KMS-11 (cell line): ENCODE results near the gene BTBD9.

Experiments used
- H2AFZ ChIP-seq: fragments of 200-600 bp; sonication (generic); 2 replicates; pipeline ENCODE4 v1.6.1; 2016; ENCODE audit warnings: antibody characterized with exemption, mixed run types, low read depth
- H3K27ac ChIP-seq: fragments of 200-600 bp; sonication (generic); 2 replicates; pipeline ENCODE4 v1.6.1; 2016; ENCODE audit warnings: mild to moderate bottlenecking, mixed run types
- H3K27me3 ChIP-seq: fragments of 200-600 bp; sonication (generic); 2 replicates; pipeline ENCODE4 v1.6.1; 2017; ENCODE audit warnings: mild to moderate bottlenecking, low read depth, mixed run types, moderate library complexity; ENCODE audit not compliant: insufficient read depth
- H3K36me3 ChIP-seq: fragments of 200-600 bp; sonication (generic); 2 replicates; pipeline ENCODE4 v1.6.1; 2017; ENCODE audit warnings: mild to moderate bottlenecking, mixed run types; ENCODE audit not compliant: insufficient read depth
- H3K4me1 ChIP-seq: fragments of 200-600 bp; sonication (generic); 2 replicates; pipeline ENCODE4 v1.6.1; 2016; ENCODE audit warnings: mild to moderate bottlenecking, low read depth, mixed run types; ENCODE audit not compliant: poor library complexity, severe bottlenecking
- H3K4me2 ChIP-seq: fragments of 200-600 bp; sonication (generic); 2 replicates; pipeline ENCODE4 v1.7.0; 2016; ENCODE audit warnings: mild to moderate bottlenecking, mixed run types
- H3K4me3 ChIP-seq: fragments of 200-600 bp; sonication (generic); IDR thresholded peaks from 2 replicates; pipeline ENCODE4 v1.6.1; 2017; ENCODE audit warnings: low read depth, low read length, mixed read lengths; ENCODE audit not compliant: insufficient read depth
- H3K79me2 ChIP-seq: fragments of 200-600 bp; sonication (generic); 2 replicates; pipeline ENCODE4 v1.6.1; 2016; ENCODE audit warnings: low read depth, mixed run types; ENCODE audit not compliant: insufficient read depth
- H3K9ac ChIP-seq: fragments of 200-600 bp; sonication (generic); 2 replicates; pipeline ENCODE4 v1.6.1; 2016; ENCODE audit warnings: mild to moderate bottlenecking, mixed run types
- H4K20me1 ChIP-seq: fragments of 200-600 bp; sonication (generic); 2 replicates; pipeline ENCODE4 v1.6.1; 2016; ENCODE audit warnings: mild to moderate bottlenecking, mixed run types; ENCODE audit not compliant: insufficient read depth
- TF ChIP-seq, protein P1 (sequence below): fragments of 200-600 bp; sonication (generic); conservative IDR thresholded peaks from 2 replicates; pipeline ENCODE4 v1.6.1; 2017; ENCODE audit warnings: low read depth, mild to moderate bottlenecking, antibody characterized with exemption, low read length, moderate library complexity, mixed read lengths

Gene BTBD9

DNA sequence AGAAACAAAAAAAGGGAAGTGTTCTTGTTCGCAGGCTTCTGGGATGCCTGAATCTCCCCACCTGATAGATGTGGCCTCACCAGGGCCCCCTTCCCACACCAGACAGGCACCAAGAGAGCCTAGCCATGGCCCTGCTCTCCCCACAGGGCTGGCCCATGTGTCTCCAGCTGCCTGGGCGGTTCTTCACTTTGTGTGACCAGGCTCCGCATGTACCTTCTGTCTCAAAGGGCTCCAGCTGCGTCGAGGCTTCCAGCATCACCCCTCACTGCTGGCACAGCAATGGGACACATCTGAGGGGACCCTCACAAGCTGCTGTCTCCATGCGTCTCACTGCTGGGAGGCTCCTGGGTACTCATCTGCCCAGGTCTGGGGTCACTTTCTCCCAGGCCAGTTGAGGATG is 457.3 kb downstream of the BTBD9 start:
- no peak overlapping the region for H3K4me2 ChIP-seq
- no peak overlapping the region for H3K9ac ChIP-seq
- H3K4me3 ChIP-seq, result no peak overlapping the region
- H3K79me2 ChIP-seq, result no peaks in the 10 kb centered on the region
- H3K4me1 ChIP-seq, result no peaks in the 10 kb centered on the region
- no peaks in the 10 kb centered on the region for H3K36me3 ChIP-seq
- H3K27me3 ChIP-seq, result no peaks in the 10 kb centered on the region
- H2AFZ ChIP-seq, result no peak overlapping the region
- TF ChIP-seq, protein P1, sequence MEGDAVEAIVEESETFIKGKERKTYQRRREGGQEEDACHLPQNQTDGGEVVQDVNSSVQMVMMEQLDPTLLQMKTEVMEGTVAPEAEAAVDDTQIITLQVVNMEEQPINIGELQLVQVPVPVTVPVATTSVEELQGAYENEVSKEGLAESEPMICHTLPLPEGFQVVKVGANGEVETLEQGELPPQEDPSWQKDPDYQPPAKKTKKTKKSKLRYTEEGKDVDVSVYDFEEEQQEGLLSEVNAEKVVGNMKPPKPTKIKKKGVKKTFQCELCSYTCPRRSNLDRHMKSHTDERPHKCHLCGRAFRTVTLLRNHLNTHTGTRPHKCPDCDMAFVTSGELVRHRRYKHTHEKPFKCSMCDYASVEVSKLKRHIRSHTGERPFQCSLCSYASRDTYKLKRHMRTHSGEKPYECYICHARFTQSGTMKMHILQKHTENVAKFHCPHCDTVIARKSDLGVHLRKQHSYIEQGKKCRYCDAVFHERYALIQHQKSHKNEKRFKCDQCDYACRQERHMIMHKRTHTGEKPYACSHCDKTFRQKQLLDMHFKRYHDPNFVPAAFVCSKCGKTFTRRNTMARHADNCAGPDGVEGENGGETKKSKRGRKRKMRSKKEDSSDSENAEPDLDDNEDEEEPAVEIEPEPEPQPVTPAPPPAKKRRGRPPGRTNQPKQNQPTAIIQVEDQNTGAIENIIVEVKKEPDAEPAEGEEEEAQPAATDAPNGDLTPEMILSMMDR, result no peak
- no peaks in the 10 kb centered on the region for H4K20me1 ChIP-seq
- H3K27ac ChIP-seq, result no peak overlapping the region

DNA sequence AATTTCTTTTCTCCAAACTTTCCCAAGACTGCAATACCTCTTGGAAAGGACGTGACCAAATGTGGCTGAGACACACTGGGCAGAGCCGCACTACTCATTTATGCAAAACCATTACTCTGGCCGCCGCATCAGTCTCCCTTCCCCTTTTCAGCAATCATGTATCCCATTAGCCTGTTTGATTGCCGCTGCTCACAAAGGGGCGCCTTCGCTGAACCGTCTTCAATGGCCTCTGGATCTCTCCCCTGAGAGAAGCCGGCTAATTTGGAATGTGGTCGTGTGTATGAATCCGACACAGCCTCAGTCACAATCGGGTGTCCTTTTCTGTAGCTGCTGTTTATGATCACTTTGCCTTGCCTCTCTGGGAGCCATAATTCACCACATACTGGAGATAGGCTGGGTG is 459.1 kb downstream of the BTBD9 start:
- Histone ChIP-seq H3K36me3 (no peaks in the 10 kb centered on the region), H3K27me3 (no peaks in the 10 kb centered on the region), H3K4me1 (no peaks in the 10 kb centered on the region), H3K4me2 (no peak overlapping the region), H3K27ac (no peak overlapping the region), H3K79me2 (no peaks in the 10 kb centered on the region), H3K4me3 (no peak overlapping the region), H3K9ac (no peak overlapping the region), H4K20me1 (no peaks in the 10 kb centered on the region), H2AFZ (no peak overlapping the region)
- TF ChIP-seq, protein P1, result no peak

DNA sequence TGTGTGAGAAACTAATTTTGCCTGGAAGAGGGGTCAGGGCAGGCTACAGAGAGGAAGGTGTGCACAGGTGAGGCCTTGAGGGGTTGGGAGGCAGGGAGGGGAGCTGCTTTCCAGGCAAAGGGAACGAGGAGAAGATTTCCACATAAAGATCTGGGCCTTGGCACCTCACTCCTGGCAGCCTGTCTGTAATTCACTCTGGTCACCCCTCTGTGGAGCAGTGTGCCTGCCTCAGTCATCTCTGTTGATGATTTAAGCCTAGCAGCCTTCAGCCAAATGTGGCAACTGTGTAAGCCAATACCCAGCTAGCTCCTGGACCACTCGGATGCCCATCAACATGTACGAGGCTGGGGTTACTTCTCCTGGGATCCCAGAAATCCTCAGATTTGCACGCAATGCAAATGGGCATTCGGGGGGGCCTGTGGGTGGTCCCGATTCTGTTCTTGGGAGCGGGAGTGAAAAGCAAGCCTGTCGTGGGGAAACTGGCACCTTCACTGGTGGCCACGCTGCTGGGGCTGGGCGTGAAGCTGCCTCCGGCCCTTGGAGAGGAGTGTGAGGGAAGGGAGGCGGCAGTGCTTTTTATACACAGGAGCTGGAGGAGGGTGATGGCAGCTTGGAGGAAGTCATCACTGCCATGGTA is 459.8 kb downstream of the BTBD9 start:
- TF ChIP-seq, protein P1, result no peak
- H3K27ac ChIP-seq, result no peak overlapping the region
- H3K4me2 ChIP-seq, result no peak overlapping the region
- no peaks in the 10 kb centered on the region for H3K79me2 ChIP-seq
- no peaks in the 10 kb centered on the region for H4K20me1 ChIP-seq
- H3K4me1 ChIP-seq, result no peaks in the 10 kb centered on the region
- H3K4me3 ChIP-seq, result no peak overlapping the region
- no peaks in the 10 kb centered on the region for H3K36me3 ChIP-seq
- H2AFZ ChIP-seq, result no peak overlapping the region
- H3K9ac ChIP-seq, result no peak overlapping the region
- no peaks in the 10 kb centered on the region for H3K27me3 ChIP-seq

DNA sequence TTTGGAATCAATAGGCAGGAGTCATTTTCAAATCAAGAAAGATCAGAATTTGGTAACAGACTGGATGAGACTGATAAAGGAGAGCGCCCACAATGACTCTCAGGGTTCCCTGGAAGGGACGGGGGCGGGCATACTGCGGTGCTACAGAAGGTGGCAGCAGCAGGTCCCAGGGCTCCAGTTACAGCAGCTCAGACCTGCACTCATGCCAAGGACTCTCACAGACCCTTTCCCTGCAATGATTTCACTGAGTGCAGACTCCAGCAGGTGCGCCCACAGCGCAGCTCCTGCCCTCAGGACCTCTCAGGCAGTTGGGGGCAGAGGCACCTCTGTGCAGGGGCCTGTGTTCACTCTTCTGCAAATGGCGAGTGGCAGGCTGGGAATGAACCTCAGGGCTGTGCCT is 460.4 kb downstream of the BTBD9 start:
- no peak overlapping the region for H3K9ac ChIP-seq
- TF ChIP-seq, protein P1, result no peak
- no peak overlapping the region for H3K4me2 ChIP-seq

More for the DNA sequence above, 460.4 kb downstream of the BTBD9 start:
- H4K20me1 ChIP-seq, result no peaks in the 10 kb centered on the region
- H3K4me3 ChIP-seq, result no peak overlapping the region
- H2AFZ ChIP-seq, result no peak overlapping the region
- no peaks in the 10 kb centered on the region for H3K79me2 ChIP-seq
- no peaks in the 10 kb centered on the region for H3K36me3 ChIP-seq
- H3K27ac ChIP-seq, result no peak overlapping the region
- H3K4me1 ChIP-seq, result no peaks in the 10 kb centered on the region
- no peaks in the 10 kb centered on the region for H3K27me3 ChIP-seq
